HG02759 (cell line): Measurements from ENCODE around the gene KRTAP25-1.

Source experiments
- ATAC-seq: cut with Tn5 transposase; IDR thresholded peaks from one replicate; pipeline ENCODE4 v1.9.1; 2021; ENCODE audit warnings: mild to moderate bottlenecking, moderate library complexity; ENCODE audit not compliant: unreplicated experiment

KRTAP25-1 gene

DNA sequence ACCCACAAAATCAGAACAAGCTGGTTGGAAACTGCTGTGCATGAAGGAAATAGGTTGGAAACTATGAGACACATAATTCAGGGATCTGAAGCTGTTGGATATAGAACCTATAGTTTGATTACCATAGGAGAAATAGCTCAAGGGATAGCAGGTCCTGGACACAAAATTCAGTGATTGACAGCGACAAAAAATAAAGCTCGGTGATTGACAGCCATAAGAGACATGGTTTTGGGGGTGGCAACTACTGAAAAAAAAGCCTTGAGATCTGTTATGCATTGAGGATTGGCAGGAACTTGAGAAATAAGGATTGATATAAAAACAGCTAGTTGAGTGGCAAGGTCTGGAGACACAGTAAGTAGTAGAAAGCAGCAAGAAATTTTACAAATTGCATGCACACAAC, at the start of gene KRTAP25-1:
Gene KRTAP25-1 (minus strand): TSS at position 300 of the 400 bp plus-strand sequence. CDS start 24 bp downstream, at position 276.
- ATAC-seq: no peak

DNA sequence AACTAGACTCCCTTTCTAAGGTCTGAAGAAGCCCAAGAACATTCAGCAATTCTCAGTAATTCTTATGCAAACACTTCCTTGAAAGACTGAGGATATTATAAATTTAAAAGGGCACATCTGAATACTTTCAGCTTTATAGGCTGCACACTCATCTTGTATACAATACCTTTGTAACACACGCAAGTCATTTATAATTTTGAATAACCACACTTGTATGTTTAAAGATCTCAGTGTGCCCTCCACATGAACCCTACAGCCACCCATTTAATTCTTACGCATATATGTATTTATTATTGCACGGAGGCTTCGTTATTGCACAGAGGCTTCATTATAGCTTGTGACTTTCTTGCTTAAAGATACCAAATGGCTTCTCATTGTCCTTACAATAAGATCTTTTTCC, 49.4 kb upstream of the KRTAP25-1 start:
- ATAC-seq: no peak

- no peak for ATAC-seq
Observed at GRCh38 chr21:30337772-30338171, 48.5 kb upstream of the KRTAP25-1 start.

GRCh38 chr21:30337276-30337744, 48.0 kb upstream of the KRTAP25-1 start, which contains the start of gene KRTAP27-1:
KRTAP27-1 (minus strand) TSS chr21:30337694; CDS start chr21:30337668, 26 bp downstream.
- no peak for ATAC-seq

DNA sequence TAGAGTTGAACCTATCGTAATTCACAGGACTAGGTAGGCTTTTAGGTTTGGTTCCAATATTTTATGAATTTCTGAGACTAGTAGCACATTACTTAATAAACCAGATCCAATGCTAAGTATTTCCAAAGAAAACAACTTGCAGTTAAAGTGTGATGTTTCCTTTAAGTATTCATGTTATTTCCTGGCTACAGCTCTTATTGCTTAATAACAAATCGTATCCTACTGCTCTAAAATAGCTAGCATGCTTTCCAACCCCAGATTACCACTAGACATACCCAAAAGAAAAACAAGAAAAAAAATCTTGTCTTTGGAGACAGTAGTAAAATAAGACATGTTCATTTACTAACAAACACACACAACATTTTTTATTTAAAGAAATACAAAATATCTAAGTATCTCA, 47.3 kb upstream of the KRTAP25-1 start:
- no peak for ATAC-seq

DNA sequence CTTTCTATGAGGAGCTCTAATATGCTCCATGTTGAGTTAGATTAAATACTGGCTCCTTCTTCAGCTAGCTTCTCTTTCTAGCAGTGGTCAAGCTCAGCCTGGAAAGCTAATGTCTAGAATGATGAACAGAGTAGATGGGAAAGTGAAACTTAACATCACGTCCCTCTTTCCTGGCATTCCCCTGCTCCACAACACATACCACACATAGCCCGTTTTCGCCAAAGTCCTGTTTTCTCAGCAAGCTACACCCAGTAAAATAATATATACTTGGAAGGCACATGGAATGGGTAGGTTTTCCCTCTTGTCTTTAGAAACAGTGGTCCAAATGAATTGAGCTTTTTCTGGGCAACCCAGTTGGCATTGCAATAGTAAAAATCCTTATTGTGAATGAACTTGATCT, 44.4 kb upstream of the KRTAP25-1 start:
- no peak for ATAC-seq

- ATAC-seq: no peak
Observed at GRCh38 chr21:30332681-30333080, 43.4 kb upstream of the KRTAP25-1 start.

GRCh38 chr21:30329203-30329875, 40.0 kb upstream of the KRTAP25-1 start:
- no peak for ATAC-seq

DNA sequence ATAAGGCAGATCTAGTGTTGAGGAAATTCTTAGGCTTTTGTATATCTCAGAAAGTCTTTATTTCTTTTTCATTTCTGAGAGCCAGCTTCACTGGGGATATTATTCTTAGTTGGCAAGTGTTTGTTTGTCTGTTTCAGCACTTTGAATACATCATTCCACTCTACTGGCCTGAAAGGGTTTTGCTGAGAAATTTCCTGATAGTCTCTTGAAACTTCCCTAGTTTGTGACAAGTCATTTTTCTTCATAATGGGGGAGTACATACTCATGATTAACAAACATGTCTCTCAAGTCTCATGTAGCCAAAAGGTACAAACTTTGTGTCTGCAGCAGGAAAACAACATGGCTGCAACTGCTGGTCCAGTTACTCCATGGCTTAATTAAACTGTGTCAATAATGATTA, 37.1 kb upstream of the KRTAP25-1 start:
- ATAC-seq: no peak

- ATAC-seq: no peak
Observed at GRCh38 chr21:30320215-30320614, 30.9 kb upstream of the KRTAP25-1 start, which contains the start of gene KRTAP26-1. KRTAP26-1 (minus strand) TSS chr21:30320315; CDS start chr21:30320035, 280 bp downstream.

DNA sequence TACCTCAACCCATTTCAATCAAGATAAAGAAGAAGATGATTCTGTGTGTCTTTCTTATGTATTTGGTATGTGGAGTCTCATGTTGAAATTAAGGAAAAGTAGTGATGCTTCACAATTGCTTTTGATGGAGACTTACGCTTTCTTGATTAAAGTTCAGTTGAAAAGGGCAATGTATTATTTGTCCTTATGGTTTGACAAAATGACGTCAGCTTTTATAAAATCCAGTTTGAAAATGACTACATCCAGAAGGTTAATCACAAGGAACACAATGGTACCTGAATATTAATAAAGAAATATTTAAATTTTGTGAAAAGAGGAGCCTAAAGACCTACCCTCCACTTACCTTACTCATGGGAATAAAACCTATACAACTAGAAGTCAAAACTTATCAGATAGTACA, 26.4 kb upstream of the KRTAP25-1 start:
- ATAC-seq: no peak

GRCh38 chr21:30306884-30307283, 17.6 kb upstream of the KRTAP25-1 start:
- no peak for ATAC-seq

GRCh38 chr21:30305136-30305535, 15.8 kb upstream of the KRTAP25-1 start:
- ATAC-seq: no peak

DNA sequence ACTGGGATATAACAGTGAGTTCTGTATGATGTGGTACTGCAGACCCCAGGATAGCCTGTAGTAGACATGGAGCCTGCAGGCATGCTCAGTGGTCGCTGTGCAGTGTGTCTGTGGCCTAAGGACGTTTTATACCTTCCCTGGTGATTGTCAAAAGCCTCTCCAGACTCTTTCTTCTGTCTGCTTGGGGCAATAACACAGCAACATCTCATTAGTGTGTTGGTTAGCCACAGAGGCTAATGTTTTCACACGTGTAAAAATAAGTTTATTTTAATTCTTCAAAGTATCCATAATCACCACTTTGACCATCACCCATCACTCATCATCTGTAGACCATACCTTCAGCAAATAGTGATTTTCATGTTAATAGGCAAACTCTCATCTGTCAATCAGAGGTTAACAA, 6.5 kb downstream of the KRTAP25-1 start, which contains the start of gene KRTAP24-1:
Gene KRTAP24-1 (minus strand): TSS at position 101 of the 400 bp plus-strand sequence. CDS start 18 bp downstream, at position 83.
- no peak for ATAC-seq

GRCh38 chr21:30271611-30272010, 17.7 kb downstream of the KRTAP25-1 start:
- ATAC-seq: no peak

- ATAC-seq: no peak
Observed at GRCh38 chr21:30271156-30271555, 18.2 kb downstream of the KRTAP25-1 start.

DNA sequence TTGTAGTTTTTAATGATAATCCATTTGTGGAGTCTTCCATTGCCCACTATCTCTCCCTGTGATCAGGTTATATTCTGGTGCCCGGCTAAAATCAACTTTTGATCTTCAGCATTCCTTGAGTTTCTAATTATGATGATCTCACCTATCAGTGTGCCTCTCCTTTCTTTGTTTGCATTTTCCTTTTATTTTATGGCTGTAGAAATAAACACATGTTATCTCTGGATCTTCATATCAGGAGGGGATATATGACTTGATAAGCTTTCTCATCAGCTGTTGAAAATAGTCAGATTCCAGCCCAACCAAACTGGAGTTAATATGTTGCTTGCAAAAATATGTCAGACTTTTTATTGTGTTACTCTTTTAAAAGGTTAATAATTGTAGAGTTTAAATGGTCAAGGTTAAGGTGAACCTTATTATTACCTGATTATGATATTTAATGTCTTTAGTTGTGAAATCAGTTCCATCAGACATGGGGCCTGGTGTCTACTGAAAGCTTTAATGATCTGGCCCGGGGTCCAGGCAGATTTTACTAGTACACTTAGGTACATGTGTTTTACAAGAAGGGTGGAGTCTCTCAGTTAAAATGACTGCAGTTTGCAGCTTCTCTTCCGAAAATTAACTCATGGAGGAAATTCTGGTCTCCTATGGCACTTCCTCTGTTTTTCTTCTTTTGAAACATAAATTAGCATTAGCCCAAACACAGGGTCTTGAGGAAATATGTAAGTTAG, 19.3 kb downstream of the KRTAP25-1 start:
- no peak for ATAC-seq

GRCh38 chr21:30268608-30269197, 20.6 kb downstream of the KRTAP25-1 start:
- ATAC-seq: no peak

- ATAC-seq: no peak
Observed at GRCh38 chr21:30257773-30258172, 31.5 kb downstream of the KRTAP25-1 start.

DNA sequence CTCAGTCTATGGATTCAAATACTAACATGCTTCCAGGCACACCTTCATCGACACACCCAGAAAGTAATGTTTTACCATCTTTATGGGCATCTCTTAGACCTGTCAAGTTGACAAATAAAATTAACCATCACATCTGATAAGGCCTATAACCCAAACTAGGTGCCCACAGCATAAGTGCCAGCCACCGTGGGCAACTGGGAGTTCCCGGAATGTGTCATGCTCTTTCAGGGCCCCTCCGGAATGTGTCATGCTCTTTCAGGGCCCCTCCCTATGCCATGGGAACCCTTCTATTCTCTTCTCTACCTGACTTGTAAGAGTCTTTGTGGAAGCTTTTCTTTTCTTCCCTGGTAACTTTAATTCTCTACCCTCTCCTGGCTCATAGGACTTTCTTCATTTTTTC, 33.2 kb downstream of the KRTAP25-1 start:
- ATAC-seq: no peak

DNA sequence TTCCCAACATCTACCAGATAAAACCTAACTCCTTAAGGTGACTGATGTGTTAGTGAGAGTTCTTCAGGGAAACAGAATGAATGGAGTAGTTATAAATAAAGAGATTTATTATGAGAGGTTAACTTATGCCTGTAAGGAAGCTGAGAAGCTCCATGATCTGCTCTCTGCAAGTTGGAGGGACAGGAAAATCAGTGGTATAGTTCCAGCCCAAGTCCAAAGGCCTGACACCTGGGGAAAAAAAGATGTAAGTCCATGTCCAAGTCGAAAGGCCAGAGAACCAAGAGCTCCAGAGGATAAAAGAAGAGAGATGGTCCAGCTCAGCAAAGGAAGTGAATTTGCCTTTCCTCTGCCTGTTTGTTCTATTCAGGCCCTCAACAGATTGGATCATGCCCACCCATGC, 33.6 kb downstream of the KRTAP25-1 start:
- ATAC-seq: no peak

GRCh38 chr21:30251781-30252180, 37.5 kb downstream of the KRTAP25-1 start:
- no peak for ATAC-seq
